ENCODE results near the gene SLIT3. TPM values are rescaled to one million over a fixed set of nuclear protein-coding genes. Genes with fewer than 3 reads are reported as not detected.
A peak's percentile ranks its signal among the peaks of the same experiment; 100 is the strongest.

SLIT3 gene
- total RNA-seq, 1 donor from 2014 or later = 3.2 TPM

DNA sequence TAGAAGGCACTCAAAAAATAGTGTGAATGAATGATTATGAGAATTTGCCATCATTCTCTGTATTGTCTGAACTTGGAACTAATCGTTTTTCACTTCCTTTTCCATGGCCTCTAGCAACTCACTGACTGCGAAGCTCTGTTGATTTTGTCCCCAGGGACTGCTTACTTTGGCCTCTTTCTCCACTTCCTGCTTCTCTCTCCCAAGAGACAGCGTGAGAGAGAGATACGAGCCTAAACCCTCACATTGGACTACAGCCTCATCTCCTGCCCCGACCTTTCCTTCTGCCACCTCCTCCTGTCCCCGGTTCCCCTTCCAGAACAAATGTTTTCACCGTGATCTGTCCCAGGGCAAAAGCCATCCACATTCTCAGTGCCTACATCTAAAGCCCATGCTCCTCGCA, 421.0 kb downstream of the SLIT3 start:
- peaks cover 38% of the 10 kb centered on the region for H3K4me1 Mint-ChIP-seq (ENCODE audit: unreplicated experiment)
- H3K27me3 Mint-ChIP-seq (ENCODE audit: unreplicated experiment) = peaks cover 5% of the 10 kb centered on the region
- H3K27ac Mint-ChIP-seq (ENCODE audit: unreplicated experiment) = no peak overlapping the region
- TF ChIP-seq, protein P1, sequence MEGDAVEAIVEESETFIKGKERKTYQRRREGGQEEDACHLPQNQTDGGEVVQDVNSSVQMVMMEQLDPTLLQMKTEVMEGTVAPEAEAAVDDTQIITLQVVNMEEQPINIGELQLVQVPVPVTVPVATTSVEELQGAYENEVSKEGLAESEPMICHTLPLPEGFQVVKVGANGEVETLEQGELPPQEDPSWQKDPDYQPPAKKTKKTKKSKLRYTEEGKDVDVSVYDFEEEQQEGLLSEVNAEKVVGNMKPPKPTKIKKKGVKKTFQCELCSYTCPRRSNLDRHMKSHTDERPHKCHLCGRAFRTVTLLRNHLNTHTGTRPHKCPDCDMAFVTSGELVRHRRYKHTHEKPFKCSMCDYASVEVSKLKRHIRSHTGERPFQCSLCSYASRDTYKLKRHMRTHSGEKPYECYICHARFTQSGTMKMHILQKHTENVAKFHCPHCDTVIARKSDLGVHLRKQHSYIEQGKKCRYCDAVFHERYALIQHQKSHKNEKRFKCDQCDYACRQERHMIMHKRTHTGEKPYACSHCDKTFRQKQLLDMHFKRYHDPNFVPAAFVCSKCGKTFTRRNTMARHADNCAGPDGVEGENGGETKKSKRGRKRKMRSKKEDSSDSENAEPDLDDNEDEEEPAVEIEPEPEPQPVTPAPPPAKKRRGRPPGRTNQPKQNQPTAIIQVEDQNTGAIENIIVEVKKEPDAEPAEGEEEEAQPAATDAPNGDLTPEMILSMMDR (IDR thresholded peaks at IDR 0.05; ENCODE audit: unreplicated experiment) = no peak
- H3K4me3 Mint-ChIP-seq (ENCODE audit: unreplicated experiment) = no peak overlapping the region
- no peaks in the 10 kb centered on the region for H3K36me3 Mint-ChIP-seq (ENCODE audit: low read depth, unreplicated experiment)
- DNase-seq (ENCODE audit: low spot score) = no peak
- no peaks in the 10 kb centered on the region for H3K9me3 Mint-ChIP-seq (ENCODE audit: unreplicated experiment)

DNA sequence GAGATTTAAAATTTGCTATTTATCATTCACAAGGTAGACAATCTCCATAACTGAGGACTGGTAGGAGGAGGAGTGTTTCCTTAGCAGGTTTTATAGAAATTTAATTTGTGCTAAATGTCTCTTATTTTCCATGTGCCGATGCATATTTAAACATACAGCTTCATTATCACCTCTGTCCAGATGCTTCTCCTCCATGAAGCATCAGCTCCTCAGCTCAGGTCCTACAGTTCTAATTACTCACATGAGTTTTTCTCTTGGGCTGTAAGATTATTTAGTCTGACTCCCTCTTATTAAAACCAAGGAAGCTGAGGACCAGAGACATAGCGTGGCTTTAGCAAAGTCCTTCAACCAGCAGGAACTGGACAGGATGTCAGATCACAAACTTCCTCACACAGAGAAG, 421.6 kb downstream of the SLIT3 start:
- no peaks in the 10 kb centered on the region for H3K36me3 Mint-ChIP-seq (ENCODE audit: low read depth, unreplicated experiment)
- no peak overlapping the region for H3K27ac Mint-ChIP-seq (ENCODE audit: unreplicated experiment)
- H3K4me3 Mint-ChIP-seq (ENCODE audit: unreplicated experiment) = no peak overlapping the region
- H3K4me1 Mint-ChIP-seq (ENCODE audit: unreplicated experiment) = peaks cover 38% of the 10 kb centered on the region
- no peaks in the 10 kb centered on the region for H3K9me3 Mint-ChIP-seq (ENCODE audit: unreplicated experiment)
- peaks cover 5% of the 10 kb centered on the region for H3K27me3 Mint-ChIP-seq (ENCODE audit: unreplicated experiment)
- TF ChIP-seq, protein P1 (IDR thresholded peaks at IDR 0.05; ENCODE audit: unreplicated experiment) = no peak
- no peak for DNase-seq (ENCODE audit: low spot score)

DNA sequence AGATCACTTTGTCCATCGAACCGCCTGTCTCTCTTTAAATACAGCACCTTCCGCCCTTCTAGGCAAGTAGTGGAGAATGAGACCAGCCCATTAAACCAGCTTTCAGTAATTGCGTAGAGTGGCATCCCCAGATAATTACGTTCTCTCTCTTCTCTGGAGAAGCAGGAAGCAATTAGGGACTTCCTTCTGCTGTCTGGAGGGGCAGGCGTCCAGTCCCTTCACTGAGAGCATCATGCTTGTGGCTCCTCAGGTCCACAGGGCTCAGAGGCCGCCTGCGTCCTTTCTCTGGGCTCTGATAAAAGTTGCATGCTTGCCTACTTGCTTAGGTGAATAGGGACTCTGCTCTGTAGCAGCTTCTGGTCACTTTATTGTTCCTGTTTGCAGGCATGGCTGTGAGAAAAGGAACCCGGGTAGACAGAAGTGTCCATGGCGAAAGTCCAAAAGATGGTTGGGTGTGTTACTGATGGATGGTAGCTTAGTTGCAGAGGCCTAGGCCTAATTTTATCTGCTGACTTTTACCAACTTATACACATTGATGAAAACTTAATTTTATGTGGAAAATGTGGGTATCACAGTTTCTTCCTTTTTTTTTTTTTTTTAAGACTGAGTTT, 422.7 kb downstream of the SLIT3 start:
- Mint-ChIP-seq H3K9me3 (ENCODE audit: unreplicated experiment) (no peaks in the 10 kb centered on the region), H3K27me3 (ENCODE audit: unreplicated experiment) (peaks cover 5% of the 10 kb centered on the region), H3K4me3 (ENCODE audit: unreplicated experiment) (no peak overlapping the region), H3K4me1 (ENCODE audit: unreplicated experiment) (peaks cover 38% of the 10 kb centered on the region), H3K27ac (ENCODE audit: unreplicated experiment) (peak overlapping the region; percentile 84), H3K36me3 (ENCODE audit: low read depth, unreplicated experiment) (no peaks in the 10 kb centered on the region)
- no peak for DNase-seq (ENCODE audit: low spot score)
- TF ChIP-seq, protein P1 (IDR thresholded peaks at IDR 0.05; ENCODE audit: unreplicated experiment) = no peak

DNA sequence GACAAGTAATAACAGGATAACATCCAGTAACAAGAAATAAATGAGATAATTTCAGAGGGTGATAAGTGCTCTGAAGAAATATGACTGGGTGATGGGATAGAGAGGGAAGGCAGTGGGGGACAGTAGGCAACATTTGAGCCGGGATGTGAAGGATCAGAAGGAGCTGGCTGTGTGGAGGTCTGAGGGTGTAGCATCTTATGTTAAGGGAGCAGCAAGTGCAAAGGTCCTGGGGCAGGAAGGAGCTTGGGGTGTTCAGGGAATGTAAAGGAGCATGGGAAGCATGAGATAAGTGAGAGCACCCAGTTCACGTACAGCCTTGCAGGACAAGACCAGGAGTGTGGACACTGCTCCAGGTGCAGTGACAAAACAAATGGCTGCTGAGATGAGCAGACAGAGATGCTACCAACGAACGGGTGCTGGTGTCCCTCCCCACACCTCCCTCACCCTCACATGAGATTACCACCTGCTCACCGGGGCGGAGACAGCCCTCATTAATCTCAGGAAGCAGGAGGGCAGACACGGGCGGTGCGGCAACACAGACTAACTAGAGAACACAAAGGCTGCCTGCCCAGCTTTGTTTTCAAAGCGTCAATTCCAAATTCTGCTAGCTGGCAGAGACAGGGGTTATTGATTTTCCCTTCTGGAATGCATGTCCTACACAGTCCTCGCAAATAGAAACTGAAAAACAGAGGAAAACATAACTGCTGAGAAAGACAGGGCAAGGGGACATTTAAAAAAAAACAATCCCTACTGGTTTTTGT, 423.6 kb downstream of the SLIT3 start:
- no peak overlapping the region for H3K27ac Mint-ChIP-seq (ENCODE audit: unreplicated experiment)
- peaks cover 38% of the 10 kb centered on the region for H3K4me1 Mint-ChIP-seq (ENCODE audit: unreplicated experiment)
- DNase-seq (ENCODE audit: low spot score) = peak; percentile 17
- TF ChIP-seq, protein P1 (IDR thresholded peaks at IDR 0.05; ENCODE audit: unreplicated experiment) = no peak
- H3K4me3 Mint-ChIP-seq (ENCODE audit: unreplicated experiment) = no peak overlapping the region
- H3K27me3 Mint-ChIP-seq (ENCODE audit: unreplicated experiment) = peaks cover 5% of the 10 kb centered on the region
- H3K36me3 Mint-ChIP-seq (ENCODE audit: low read depth, unreplicated experiment) = no peaks in the 10 kb centered on the region
- no peaks in the 10 kb centered on the region for H3K9me3 Mint-ChIP-seq (ENCODE audit: unreplicated experiment)

DNA sequence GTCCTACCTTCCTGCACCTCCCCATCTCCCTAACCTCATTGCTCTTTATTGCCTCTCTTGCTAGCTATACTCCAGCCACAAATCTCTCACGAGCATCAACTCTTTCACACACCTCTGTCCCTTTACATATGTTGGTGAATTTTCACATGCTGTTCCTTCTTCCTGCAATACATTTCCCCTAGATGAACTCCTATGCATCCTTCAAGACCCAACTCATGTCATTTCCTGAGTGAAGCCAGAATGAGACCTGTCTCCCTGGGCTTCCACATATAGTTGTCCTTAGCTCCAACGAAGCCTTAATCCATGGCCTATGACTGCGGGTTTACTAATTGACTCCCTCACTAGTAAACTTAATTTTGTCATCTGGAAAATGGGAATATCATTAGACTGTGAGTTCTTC, 424.5 kb downstream of the SLIT3 start:
- no peaks in the 10 kb centered on the region for H3K9me3 Mint-ChIP-seq (ENCODE audit: unreplicated experiment)
- H3K27ac Mint-ChIP-seq (ENCODE audit: unreplicated experiment) = peak overlapping the region; percentile 83
- TF ChIP-seq, protein P1 (IDR thresholded peaks at IDR 0.05; ENCODE audit: unreplicated experiment) = no peak
- H3K27me3 Mint-ChIP-seq (ENCODE audit: unreplicated experiment) = peaks cover 5% of the 10 kb centered on the region
- H3K4me3 Mint-ChIP-seq (ENCODE audit: unreplicated experiment) = no peak overlapping the region
- H3K36me3 Mint-ChIP-seq (ENCODE audit: low read depth, unreplicated experiment) = no peaks in the 10 kb centered on the region
- no peak for DNase-seq (ENCODE audit: low spot score)
- H3K4me1 Mint-ChIP-seq (ENCODE audit: unreplicated experiment) = peaks cover 38% of the 10 kb centered on the region
